HFF-Myc (cell line): ENCODE results near the gene WDR1.

Experiments
- DNase-seq: peaks from one replicate; pipeline ENCODE4 v3.0.0-alpha.2; 2011; ENCODE audit warnings: low read depth; ENCODE audit errors: extremely low read depth
- H3K4me3 ChIP-seq: replicated peaks from 2 replicates; pipeline ENCODE4 v1.5.1; 2011; ENCODE audit warnings: low read depth, mild to moderate bottlenecking, control low read depth, low read length
- CTCF ChIP-seq: IDR thresholded peaks from 2 replicates; pipeline ENCODE4 v1.5.1; 2012; ENCODE audit warnings: mild to moderate bottlenecking, low read depth, low read length, control low read depth; ENCODE audit errors: missing control alignments

Gene WDR1

GRCh38 chr4:10151182-10151581 is 34.6 kb upstream of the WDR1 start:
- no peak for DNase-seq
- TF ChIP-seq CTCF, result no peak
- H3K4me3 ChIP-seq, result no peak overlapping the region

GRCh38 chr4:10144966-10145365 is 28.4 kb upstream of the WDR1 start:
- DNase-seq, result no peak
- no peak for TF ChIP-seq CTCF
- H3K4me3 ChIP-seq, result no peak overlapping the region

- H3K4me3 ChIP-seq, result no peak overlapping the region
- DNase-seq, result no peak
- TF ChIP-seq CTCF, result no peak
These were observed 27.9 kb upstream of the WDR1 start for GRCh38 chr4:10144479-10144878.

- H3K4me3 ChIP-seq, result no peak overlapping the region
- TF ChIP-seq CTCF, result no peak
- DNase-seq, result no peak
These were observed 26.6 kb upstream of the WDR1 start for GRCh38 chr4:10143171-10143570.

- no peak for TF ChIP-seq CTCF
- H3K4me3 ChIP-seq, result no peak overlapping the region
- DNase-seq, result no peak
These were observed 24.5 kb upstream of the WDR1 start for GRCh38 chr4:10140866-10141759.

- no peak for DNase-seq
- no peak for TF ChIP-seq CTCF
- H3K4me3 ChIP-seq, result no peak overlapping the region
These were observed 22.9 kb upstream of the WDR1 start for GRCh38 chr4:10139518-10139917.

- H3K4me3 ChIP-seq, result no peak overlapping the region
- no peak for TF ChIP-seq CTCF
- DNase-seq, result no peak
These were observed 18.7 kb upstream of the WDR1 start for GRCh38 chr4:10135260-10135659.
